Body of pancreas (tissue), 4 donors: ENCODE measurements around the gene C10orf105.

Experiments
- CTCF ChIP-seq, 7 experiments: fragments of 450-650 bp in 4 of 7; fragments of 200-600 bp in 3 of 7; sonication (generic) in 3 of 7; IDR thresholded peaks; one replicate each; pipeline ENCODE4 v1.5.1; 2016 to 2019; ENCODE audit warnings: antibody characterized with exemption in 7 of 7
- POLR2A ChIP-seq, 3 donors: fragments of 450-650 bp; IDR thresholded peaks; one replicate each; pipeline ENCODE4 v1.6.1; 2016; ENCODE audit warnings: antibody characterized with exemption in 3 of 3, mild to moderate bottlenecking in 2 of 3

- TF ChIP-seq CTCF (IDR thresholded peaks at IDR 0.05), result no peak
- no peak for TF ChIP-seq POLR2A (IDR thresholded peaks at IDR 0.05)
These were observed 32.5 kb downstream of the C10orf105 start for GRCh38 chr10:71687077-71687476.
